Measurements from ENCODE around the gene EDARADD.
A peak's percentile ranks its signal among the peaks of the same experiment; 100 is the strongest.
"Not testable (repeated sequence)": the region's sequence is repeated elsewhere in the genome, so short reads cannot be mapped to it uniquely, and the experiment has no call there.

The EDARADD gene

DNA sequence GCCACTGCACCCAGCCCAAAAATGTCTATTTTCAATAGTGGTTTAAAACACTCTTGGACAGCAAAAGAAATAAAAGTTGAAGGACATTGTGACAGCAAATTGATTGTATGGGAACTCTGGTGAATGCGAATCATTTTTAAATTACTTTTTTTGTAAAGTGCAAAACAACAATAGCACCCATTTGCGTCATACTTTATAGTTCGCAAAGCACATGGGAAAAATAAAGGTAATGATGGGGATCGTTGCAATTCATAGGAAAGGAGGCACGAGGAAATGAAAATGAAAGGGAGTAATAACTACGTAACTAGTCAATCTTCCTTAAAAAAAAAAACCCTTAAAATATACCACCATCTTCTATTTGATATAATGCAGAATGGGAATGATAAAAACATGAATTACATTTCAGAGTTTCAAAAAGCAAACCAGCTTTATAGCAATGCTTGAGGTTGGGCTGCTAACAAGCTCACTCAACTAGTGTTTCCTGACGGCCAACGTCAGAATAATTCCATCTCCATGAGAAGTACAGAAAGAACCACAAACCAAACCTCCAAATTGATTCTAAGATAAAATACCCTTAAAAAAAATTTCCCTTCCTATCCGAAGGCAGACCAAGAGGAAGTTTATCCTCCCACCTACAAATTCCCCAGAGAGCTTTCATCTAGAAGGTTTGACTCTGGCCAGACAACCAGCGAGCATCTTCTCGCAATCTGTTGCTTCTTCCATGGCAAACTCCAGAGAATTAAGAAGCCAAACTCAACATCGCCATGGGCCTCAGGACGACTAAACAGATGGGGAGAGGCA is at the start of gene EDARADD:
TSS of gene EDARADD (plus strand) at position 606 of the 801 bp plus-strand sequence. CDS start at position 765, 159 bp downstream.
- peak within 1 kb of the TSS; percentile 82 for H3K4me3 ChIP-seq (ENCODE audit: low read depth, low read length)

DNA sequence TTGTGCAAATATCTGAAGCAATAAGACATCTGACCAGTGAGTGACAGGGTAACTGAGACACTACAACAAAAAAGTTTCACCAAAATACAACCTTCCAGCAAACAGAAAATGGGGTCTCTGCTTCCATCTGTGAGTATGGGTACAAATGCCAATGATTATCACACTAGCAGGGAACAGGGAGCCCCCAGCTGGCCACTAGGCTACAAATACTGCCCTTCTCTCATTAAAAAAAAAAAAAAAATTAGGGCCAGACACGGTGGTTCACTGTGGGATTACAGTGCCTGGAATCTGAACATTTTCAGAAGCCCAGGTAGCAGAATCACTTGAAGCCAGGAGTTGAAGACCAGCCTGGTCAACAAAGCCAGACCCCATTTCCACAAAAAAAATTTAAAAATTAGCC is 48.4 kb upstream of the EDARADD start:
- no peak overlapping the region for H3K4me3 ChIP-seq (ENCODE audit: low read depth, low read length)

DNA sequence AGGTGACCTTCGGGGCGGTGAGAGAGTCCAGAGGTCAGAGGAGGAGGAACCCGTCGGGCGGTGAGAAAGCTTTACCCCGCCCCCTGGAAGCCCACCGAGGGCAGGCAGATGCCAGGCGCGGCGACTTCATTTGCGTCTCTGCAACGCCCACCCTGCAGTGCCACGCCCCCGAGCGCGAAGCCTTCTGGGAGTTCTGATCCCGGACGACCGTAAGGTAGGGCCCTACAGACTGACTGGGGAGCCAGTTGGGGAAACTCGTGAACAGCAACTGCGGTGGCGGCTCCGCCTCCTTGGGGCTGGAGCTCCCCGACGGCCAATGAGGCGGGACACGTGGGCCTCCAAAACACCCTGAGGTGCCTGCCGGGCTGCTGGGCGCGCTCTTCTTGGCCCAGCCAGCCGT is 46.0 kb upstream of the EDARADD start:
- no peak overlapping the region for H3K4me3 ChIP-seq (ENCODE audit: low read depth, low read length)

DNA sequence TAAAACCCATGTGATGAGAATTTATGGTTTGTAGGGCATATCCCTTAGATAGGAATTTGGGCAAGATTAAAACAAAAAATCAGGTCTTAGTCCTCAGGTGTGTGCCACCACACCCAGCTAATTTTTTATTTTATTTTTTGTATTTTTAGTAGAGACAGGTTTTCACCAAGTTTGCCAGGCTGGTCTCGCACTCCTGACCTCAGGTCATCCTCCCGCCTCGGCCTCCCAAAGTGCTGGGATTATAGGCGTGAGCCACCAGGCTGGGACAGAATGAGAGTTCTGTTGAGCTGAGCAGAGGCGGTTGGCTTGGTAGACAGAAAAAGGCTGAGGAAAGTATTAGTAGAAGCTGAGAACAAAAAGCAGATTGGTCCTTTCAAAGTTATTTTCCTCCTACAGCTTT is 43.8 kb upstream of the EDARADD start:
- H3K4me3 ChIP-seq (ENCODE audit: low read depth, low read length), result no peak overlapping the region

DNA sequence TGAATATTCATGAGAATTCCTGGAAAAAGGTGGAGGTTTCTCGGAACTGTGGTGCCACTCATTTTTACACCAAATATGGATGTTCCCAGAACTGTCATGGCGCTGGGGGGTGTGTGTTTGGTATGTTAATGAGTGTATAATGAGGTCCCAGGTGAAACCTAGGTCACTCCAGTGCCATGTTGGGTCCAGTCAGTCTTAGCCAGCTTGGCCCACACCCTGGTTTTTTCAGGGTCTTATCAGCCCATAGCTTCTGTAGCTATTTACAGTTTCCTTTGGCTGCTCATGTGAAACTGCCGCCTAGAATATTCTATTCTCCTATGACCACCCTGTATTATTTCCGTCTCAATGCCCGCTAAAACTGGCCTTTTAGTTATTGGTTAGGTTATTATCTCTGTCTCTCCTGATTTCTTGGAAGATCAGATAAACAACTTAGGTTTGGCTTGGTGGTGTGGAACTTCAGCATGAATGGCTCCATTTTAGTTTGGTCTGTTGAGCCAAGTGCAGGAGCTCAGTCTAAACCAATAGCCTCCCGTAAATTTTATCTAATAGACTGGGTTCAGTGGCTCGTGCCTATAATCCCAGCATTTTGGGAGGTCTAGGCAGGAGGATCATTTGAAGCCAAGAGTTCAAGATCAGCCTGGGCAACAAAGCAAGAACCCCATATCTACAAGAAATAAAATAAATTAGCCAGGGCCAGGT is 42.1 kb upstream of the EDARADD start:
- H3K4me3 ChIP-seq (ENCODE audit: low read depth, low read length), result no peak overlapping the region

DNA sequence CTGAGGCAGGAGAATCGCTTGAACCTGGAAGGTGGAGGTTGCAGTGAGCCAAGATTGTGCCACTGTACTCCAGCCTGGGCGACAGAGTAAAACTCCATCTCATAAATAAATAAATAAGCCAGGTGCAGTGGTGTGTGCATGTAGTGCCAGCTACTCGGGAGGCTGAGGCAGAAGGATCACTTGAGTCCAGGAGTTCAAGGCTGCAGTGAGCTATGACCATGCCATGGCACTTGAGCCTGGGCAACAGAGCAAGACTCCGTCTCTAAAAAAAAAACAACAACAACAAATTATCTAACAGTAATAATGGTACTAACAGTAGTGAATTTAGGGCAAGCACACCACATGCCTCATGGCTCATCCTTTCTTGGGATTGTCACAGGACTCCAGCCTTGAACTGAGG is 41.3 kb upstream of the EDARADD start:
- H3K4me3 ChIP-seq (ENCODE audit: low read depth, low read length), result not testable (repeated sequence)

DNA sequence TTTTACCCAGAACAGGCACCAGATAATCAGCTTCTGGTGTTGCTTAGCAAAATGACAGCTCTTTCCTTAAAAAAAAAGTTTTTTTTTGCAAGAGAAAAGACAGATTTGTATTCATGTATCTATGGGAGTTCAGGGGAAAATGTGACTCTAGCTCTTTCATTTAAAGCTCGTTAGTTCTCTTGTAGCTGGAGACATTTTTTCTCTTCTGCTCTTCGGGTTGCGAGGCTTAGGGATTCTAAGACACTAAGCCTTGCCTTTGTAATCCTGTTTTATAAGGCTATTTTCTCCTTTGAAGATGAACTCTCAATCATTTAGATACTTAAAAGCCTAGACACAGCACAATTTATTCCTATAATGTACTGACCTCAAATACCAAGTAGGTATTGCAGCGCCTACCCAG is 40.3 kb upstream of the EDARADD start:
- H3K4me3 ChIP-seq (ENCODE audit: low read depth, low read length), result no peak overlapping the region

DNA sequence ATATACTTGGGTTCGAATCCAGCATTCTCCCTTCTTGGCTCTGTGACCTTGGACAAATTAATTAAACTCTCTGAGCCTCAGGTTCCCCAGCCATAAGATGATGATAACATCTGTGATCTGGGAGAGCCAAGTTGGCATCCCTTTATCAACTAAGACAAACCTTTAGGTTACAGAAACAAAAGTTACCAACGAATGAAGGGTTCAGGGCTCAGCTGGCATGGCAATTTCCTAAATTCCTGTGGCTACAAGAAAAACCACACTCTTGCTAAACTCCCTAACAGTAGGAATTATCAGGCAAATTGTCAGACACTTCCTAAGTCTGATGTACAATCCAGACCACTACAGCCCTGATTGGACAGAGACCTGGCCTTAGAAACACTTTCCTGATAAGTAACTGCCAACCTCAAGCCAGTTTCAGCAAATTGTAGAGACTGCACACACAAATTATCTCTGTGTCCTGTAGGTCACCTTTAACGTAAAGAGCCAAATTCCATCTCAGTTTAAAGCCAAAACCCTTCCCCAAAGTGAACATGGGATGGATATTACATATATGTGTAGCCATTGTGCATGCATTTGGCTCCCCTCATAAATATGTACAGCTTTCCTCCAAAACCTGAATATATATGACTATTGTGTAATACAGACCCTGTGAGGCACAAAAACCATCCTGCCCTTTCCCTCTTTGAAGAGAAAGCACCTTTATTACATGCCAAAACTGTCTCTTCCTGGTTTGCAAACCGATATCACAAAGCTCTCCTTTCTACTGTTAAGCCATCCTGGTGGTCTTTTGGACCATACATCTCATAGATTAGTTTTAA is 39.5 kb upstream of the EDARADD start:
- H3K4me3 ChIP-seq (ENCODE audit: low read depth, low read length), result no peak overlapping the region

DNA sequence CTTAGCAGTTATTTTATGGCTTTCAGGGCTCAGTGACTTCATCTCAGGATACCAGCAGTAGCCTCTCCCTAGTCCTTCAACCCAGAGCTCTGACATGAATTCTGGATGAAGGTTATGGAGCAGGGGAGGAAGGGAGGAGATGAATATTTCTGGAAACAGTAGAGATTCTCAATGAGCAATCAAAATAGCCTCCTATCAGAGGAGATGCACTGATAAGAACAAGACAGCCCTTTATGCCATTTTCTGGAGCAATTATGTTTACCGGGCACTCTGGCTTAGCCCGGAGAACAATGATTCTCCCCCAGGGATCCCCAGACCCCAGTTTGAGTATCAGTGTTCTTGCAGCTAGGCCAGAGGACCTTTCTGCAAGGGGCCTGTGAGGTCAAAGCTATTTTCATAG is 37.9 kb upstream of the EDARADD start:
- no peak overlapping the region for H3K4me3 ChIP-seq (ENCODE audit: low read depth, low read length)

DNA sequence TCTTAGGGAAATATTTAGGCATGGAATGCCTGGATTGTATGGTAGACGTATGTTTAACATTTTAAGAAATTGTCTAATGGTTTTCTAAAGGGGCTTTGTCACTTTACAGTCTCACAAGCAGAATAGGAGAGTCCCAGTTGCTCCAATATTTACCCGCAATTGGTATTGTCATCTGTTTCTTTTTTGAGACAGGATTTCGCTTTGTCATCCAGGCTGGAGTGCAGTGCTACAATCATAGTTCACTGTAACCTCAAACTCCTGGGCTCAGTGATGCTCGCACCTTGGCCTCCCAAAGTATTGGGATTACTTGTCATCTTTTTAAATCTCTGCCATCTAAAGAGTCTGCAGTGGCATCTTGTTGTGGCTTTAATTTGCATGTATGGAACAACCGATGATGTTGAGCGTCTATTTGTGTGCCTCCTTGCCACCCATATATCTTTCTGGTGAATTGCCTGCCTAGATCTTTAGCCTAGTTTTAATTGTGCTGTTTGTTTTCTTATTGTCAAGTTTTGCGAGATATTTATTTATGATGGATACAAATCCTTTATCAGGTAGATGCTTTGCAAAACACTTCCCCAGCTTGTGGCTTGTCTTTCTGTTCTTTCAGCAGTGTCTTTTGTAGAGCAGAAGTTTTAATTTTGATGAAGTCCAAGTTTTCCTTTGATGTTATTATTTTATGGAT is 32.0 kb upstream of the EDARADD start:
- H3K4me3 ChIP-seq (ENCODE audit: low read depth, low read length), result no peak overlapping the region

DNA sequence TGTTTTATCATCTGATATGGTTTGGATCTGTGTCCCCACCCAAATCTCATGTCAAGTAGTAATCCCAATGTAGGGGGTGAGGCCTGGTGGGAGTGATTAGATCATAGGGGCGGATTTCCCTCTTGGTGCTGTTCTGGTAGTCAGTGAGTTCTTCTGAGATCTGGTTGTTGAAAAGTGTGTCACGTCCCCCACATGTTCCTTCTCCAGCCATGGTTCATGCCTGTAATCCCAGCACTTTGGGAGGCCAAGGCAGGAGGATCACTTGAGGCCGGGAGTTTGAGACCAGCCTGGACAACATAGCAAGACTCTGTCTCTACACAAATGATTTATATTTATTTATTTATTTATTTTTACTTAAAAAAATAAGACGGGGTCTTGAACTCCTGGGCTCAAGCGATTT is 30.8 kb upstream of the EDARADD start:
- H3K4me3 ChIP-seq (ENCODE audit: low read depth, low read length), result no peak overlapping the region

DNA sequence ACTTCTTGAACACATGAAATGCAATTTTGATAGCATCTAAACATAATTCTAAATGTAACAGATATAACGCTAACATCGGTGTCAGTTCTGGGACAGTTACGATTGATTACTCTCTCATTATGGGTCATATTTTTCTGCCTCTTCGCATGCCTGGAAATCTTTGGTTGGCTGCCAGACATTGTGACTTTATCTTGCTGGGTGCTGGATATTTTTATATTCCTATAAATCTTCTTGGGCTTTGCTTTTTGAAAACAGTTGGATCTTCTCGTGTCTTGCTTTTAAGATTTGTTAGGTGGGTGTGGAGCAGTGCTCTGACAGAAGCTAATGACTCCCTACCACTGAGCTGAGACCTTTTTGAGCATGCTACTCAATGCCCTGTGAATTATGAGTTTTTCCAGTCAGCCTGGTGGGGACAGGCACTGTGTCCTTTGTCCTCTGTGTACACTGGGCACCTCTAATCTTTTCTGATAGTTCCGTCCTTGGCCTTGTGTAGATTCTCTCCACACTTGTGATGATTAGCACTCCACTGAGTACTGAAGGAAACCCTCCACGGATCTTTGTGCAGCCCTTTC is 28.0 kb upstream of the EDARADD start:
- no peak overlapping the region for H3K4me3 ChIP-seq (ENCODE audit: low read depth, low read length)

DNA sequence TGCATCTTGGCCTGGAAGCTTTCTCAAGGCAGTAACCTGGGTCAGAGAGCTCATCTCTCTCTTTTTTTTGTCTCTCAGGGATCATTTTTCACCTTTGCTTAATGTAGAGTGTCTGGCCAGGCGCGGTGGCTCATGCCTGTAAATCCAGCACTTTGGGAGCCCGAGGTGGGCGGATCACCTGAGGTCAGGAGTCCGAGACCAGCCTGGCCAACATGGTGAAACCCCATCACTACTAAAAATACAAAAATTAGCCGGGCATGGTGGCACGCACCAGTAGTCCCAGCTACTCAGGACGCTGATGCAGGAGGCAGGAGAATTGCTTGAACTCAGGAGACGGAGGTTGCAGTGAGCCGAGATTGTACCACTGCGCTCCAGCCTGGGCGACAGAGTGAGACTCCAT is 27.4 kb upstream of the EDARADD start:
- H3K4me3 ChIP-seq (ENCODE audit: low read depth, low read length), result not testable (repeated sequence)

DNA sequence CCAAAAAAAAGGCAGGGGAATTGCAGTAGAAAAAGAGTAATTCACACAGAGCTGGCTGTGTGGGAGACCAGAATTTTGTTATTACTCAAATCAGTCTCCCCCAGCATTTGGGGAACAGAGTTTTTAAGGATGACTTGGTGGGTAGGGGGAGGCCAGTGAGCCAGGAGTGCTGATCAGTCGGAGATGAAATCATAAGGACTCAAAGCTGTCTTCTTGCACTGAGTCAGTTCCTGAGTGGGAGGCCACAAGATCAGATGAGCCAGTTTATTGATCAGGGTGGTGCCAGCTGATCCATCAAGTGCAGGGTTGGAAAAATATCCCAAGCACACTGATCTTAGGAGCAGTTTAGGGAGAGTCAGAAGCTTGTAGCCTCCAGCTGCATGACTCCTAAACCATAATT is 23.7 kb upstream of the EDARADD start:
- no peak overlapping the region for H3K4me3 ChIP-seq (ENCODE audit: low read depth, low read length)

DNA sequence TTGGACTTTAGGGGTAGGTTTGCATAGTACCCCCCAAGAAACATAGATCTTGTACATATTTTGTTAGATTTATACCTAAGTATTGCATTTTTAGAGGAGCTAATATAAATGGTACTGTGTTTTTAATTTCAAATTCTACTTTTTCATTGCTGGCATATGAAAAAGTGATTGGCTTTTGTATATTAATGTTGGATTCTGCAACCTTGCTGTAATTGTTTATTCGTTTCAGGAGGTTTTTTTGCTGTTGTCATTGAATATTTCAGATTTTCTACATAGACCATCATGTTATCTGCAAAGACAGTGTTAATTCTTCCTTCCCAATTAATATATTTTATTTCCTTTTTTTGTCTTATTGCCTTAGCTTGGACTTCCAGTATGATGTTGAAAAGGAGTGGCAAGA is 23.0 kb upstream of the EDARADD start:
- no peak overlapping the region for H3K4me3 ChIP-seq (ENCODE audit: low read depth, low read length)

DNA sequence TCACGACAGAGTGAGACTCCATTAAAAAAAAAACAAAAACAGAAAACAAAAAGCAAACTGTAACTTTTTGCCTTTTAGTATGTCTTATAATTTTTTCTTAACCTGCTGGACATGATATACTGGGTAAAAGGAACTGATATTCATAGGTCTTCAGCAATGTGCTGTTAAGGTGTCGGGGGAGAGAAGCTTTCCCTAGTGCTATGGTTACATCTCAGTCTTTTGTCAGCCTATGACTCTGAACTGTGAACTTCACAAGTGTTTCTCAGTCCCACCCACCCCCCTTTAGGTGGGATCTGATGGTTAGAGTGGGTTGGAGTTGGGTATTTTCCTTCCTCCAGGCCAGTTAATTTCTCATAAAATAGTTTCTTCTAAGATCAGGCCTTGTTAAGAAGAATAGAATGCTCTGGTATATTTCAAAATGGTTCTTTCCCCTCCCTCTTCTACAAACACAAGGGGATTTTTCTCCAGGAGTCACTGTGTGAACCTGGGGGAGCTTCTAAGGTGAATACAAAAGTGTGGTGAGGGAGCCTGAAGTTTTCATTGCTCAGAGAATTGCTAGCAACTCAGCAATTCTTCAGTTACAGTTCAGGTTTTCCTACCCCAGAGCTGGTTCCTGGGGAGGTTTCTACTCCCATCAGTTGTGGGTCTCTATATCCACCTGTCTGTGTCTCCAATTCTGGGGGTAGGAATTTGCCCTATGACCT is 16.1 kb upstream of the EDARADD start:
- H3K4me3 ChIP-seq (ENCODE audit: low read depth, low read length), result no peak overlapping the region

DNA sequence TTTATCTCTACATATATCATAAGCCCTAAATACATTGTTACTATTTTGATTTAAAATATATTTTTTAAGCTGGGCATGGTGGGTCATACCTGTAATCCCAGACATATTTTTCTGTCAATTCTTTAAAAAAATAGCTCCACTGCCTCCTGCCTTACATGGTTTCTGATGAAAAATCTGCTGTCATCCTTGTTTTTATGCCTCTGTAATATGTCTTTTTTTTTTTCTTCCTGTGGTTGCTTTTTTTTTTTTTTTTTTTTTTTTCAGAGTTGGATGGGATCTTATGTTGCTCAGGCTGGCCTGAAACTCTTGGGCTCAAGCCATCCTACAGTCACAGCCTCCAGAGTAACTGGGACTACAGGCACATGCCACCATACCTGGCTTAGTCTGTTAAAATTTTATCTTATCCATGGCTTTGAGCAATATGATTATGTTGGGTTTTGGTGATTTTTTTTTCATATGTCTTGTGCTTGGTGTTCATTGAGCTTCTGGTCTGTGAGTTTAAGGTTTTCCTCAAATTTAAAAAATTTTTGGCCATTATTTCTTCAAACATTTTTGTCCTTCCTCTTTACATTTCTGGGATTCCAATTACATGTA is 12.4 kb upstream of the EDARADD start:
- H3K4me3 ChIP-seq (ENCODE audit: low read depth, low read length), result no peak overlapping the region

DNA sequence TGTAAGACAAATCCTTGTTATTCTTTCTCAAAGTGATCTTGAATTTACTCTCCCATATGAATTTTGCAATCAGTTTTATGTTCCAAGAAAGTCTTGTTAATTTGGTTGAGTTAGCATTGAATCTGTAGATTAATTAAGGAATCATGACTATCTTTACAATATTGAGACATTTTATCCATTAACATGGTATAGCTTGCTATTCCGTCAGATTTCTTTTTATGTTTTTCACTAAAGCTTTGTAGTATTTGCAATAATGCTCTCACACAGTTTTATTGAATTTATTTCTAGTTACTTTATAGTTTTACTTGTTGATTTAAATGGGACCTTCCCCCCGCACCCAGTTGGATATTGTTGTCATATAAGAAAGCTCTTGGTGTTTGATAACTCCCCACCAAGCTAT is 5.8 kb upstream of the EDARADD start:
- no peak overlapping the region for H3K4me3 ChIP-seq (ENCODE audit: low read depth, low read length)

DNA sequence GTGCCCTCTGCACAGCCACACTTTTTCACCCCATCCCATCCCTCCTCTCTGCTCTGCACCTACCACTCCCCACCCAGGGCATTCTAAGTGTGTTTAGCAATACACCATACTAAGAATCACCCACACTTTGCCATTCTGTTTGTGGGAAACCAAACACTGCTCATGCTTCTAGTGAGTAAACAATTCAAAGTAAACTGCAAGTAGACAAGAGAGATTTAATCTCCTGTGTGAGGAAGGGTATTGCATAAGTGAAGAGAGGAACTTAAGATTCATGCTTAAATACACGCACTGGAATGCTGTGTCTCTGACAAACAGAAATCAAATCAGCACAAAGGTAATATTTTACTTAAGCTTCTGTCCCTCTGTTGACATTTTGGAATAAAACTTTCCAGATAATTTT is 4.8 kb upstream of the EDARADD start:
- no peak overlapping the region for H3K4me3 ChIP-seq (ENCODE audit: low read depth, low read length)

DNA sequence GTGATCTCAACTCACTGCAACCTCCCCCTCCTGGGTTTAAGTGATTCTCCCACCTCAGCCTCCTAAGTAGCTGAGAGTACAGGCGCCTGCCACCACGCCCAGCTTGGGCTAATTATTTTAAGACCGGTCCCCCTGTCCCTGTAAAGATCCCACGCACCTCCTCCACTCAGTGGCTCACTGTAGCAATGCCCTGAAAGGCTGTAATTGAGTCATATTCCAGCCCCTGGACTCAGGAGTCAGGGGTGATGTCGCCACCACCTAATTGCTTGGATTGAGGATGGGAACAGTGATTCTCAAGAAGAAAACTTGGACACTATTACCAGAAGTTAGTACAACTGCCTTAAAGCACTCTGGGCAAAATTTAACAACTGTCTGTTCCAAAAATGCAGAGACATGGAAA is 3.1 kb upstream of the EDARADD start:
- H3K4me3 ChIP-seq (ENCODE audit: low read depth, low read length), result no peak overlapping the region
